Stomach (tissue), 9 donors: ENCODE results near the gene ZNF182. TPM values are rescaled to one million over a fixed set of nuclear protein-coding genes. Genes with fewer than 3 reads are reported as not detected.
"Not testable (repeated sequence)": the region's sequence is repeated elsewhere in the genome, so short reads cannot be mapped to it uniquely, and the experiment has no call there.

Source experiments
- DNase-seq, 2 donors: peaks; one replicate each; pipeline versions ENCODE4 v3.0.0 to v3.0.0-alpha.2; 2013 to 2019
- H3K27ac ChIP-seq, 5 donors: fragments of 200-600 bp in 4 of 5; sonication (generic) in 4 of 5; one replicate each; pipeline ENCODE4 v1.5.1; 2013 to 2019; ENCODE audit warnings: mild to moderate bottlenecking in 1 of 5, moderate library complexity in 1 of 5
- H3K27me3 ChIP-seq, 3 donors: fragments of 200-600 bp; sonication (generic); one replicate each; pipeline ENCODE4 v1.5.1; 2017 to 2019; ENCODE audit warnings: mixed run types in 1 of 3
- H3K36me3 ChIP-seq, 4 donors: fragments of 200-600 bp; sonication (generic); 1 replicate in 3 of 4; 2 replicates in 1 of 4; pipeline ENCODE4 v1.5.1; 2016 to 2019
- H3K4me1 ChIP-seq, 4 donors: fragments of 200-600 bp; sonication (generic); one replicate each; pipeline ENCODE4 v1.5.1; 2016 to 2019
- H3K4me3 ChIP-seq, 4 donors: fragments of 200-600 bp; sonication (generic) in 3 of 4; one replicate each; pipeline ENCODE4 v1.5.1; 2016 to 2019; ENCODE audit warnings: mild to moderate bottlenecking in 1 of 4
- H3K9me3 ChIP-seq, 4 donors: fragments of 200-600 bp; sonication (generic); one replicate each; pipeline ENCODE4 v1.5.1; 2016 to 2019
- CTCF ChIP-seq, 7 experiments: fragments of 450-650 bp in 4 of 7; fragments of 200-600 bp in 3 of 7; sonication (generic) in 3 of 7; IDR thresholded peaks; one replicate each; pipeline ENCODE4 v1.5.1; 2016 to 2019; ENCODE audit warnings: antibody characterized with exemption in 7 of 7, control low read depth in 2 of 7, mild to moderate bottlenecking in 1 of 7
- EP300 ChIP-seq: sonication (generic); formaldehyde crosslinking; IDR thresholded peaks from one replicate; pipeline ENCODE4 v1.6.1; 2017; ENCODE audit warnings: antibody characterized with exemption
- POLR2A ChIP-seq, 4 donors: fragments of 450-650 bp; IDR thresholded peaks; one replicate each; pipeline ENCODE4 v1.6.1; 2016; ENCODE audit warnings: antibody characterized with exemption in 4 of 4, control low read depth in 2 of 4, mild to moderate bottlenecking in 1 of 4, moderate library complexity in 1 of 4
- POLR2AphosphoS5 ChIP-seq, 3 donors: sonication (generic); formaldehyde crosslinking; IDR thresholded peaks; one replicate each; pipeline ENCODE4 v1.6.1; 2016; ENCODE audit warnings: antibody characterized with exemption in 3 of 3
- WGBS, 5 donors: extraction: QIAGEN DNeasy Blood & Tissue Kit in 3 of 5; methylation state at CpG; one replicate each; pipeline versions ENCODE4 v1.1.5 to v1.1.7; 2013 to 2018; 5-methylcytosine and 5-hydroxymethylcytosine counted together
- intact Hi-C: fragments of 100-400 bp; cut with DNase I; formaldehyde crosslinking; loops from one replicate; pipeline ENCODE4 v1.15.1; 2023; ENCODE audit warnings: low total_unique reads
- polyA plus RNA-seq, 3 donors: library from polyadenylated mRNA; stranded (reverse); fragments of 200-250 nt; gene quantifications; one replicate each; pipeline ENCODE4 v1.2.3, GENCODE V29; 2013
- total RNA-seq, 5 donors: library from RNA; depleted of rRNA; stranded (reverse); fragments of >200 nt; gene quantifications; one replicate each; pipeline versions ENCODE4 v1.1.0 to v1.2.3, GENCODE V29; 2014 to 2016
- donor health status: healthy with polysubstance abuse.
- donor health status: Bipolar disorder and iron deficiency.
- donor health status: healthy.

Gene ZNF182
- total and polyA plus RNA-seq, 8 donors, result 1.7 to 23.3 (median 4.3) TPM

GRCh38 chrX:47976254-47977151, 27.3 kb downstream of the ZNF182 start:
- H3K27me3 ChIP-seq, result no peaks in the 10 kb centered on the region
- intact Hi-C loops, result no loop called here
- H3K9me3 ChIP-seq, result peaks cover 0 to 98% (median 73%) of the 10 kb centered on the region in 4 donors
- DNase-seq, result no peak
- H3K4me3 ChIP-seq, result no peak overlapping the region
- no peak for TF ChIP-seq POLR2AphosphoS5 (IDR thresholded peaks at IDR 0.05)
- no peak for TF ChIP-seq POLR2A (IDR thresholded peaks at IDR 0.05)
- TF ChIP-seq EP300, result no peak
- no peak for TF ChIP-seq CTCF (IDR thresholded peaks at IDR 0.05)
- peaks cover 13 to 61% (median 51%) of the 10 kb centered on the region in 4 donors for H3K36me3 ChIP-seq
- H3K4me1 ChIP-seq, result no peaks in the 10 kb centered on the region
- 91 to 99% (median 97%) methylated on average over 6 of the region's 6 CpGs for WGBS, 5 donors
- H3K27ac ChIP-seq, result no peak overlapping the region

GRCh38 chrX:47973235-47973634, 30.6 kb downstream of the ZNF182 start:
- 84 to 100% (median 98%) methylated on average over 3 of the region's 3 CpGs for WGBS, 5 donors
- intact Hi-C loops, result no loop called here
- H3K27ac ChIP-seq, result no peak overlapping the region
- H3K9me3 ChIP-seq, result peaks cover 0 to 91% (median 66%) of the 10 kb centered on the region in 4 donors
- peaks cover 8 to 29% (median 18%) of the 10 kb centered on the region in 4 donors for H3K36me3 ChIP-seq
- no peaks in the 10 kb centered on the region for H3K27me3 ChIP-seq
- H3K4me3 ChIP-seq, result no peak overlapping the region
- DNase-seq, result no peak
- no peaks in the 10 kb centered on the region for H3K4me1 ChIP-seq
- TF ChIP-seq POLR2A (IDR thresholded peaks at IDR 0.05), result no peak
- TF ChIP-seq CTCF (IDR thresholded peaks at IDR 0.05), result no peak
- TF ChIP-seq EP300, result no peak
- TF ChIP-seq POLR2AphosphoS5 (IDR thresholded peaks at IDR 0.05), result no peak

- WGBS, 5 donors, result 79 to 94% (median 91%) methylated on average over 10 to 14 of the region's 14 CpGs
- H3K27ac ChIP-seq, DNase-seq, H3K4me1 ChIP-seq, H3K27me3 ChIP-seq, intact Hi-C loops, H3K36me3 ChIP-seq, H3K4me3 ChIP-seq: not testable (repeated sequence)
- H3K9me3 ChIP-seq, result peaks cover 0 to 77% (median 24%) of the 10 kb centered on the region in 4 donors
Observed at GRCh38 chrX:47965526-47965925, 38.3 kb downstream of the ZNF182 start.

- 59 to 87% (median 73%) methylated on average over 4 to 6 of the region's 6 CpGs for WGBS, 5 donors
- H3K4me1 ChIP-seq, H3K36me3 ChIP-seq, H3K27ac ChIP-seq, H3K4me3 ChIP-seq, DNase-seq, H3K27me3 ChIP-seq, intact Hi-C loops: not testable (repeated sequence)
- H3K9me3 ChIP-seq, result peaks cover 0 to 44% (median 9%) of the 10 kb centered on the region in 4 donors
Observed at GRCh38 chrX:47961830-47962229, 42.0 kb downstream of the ZNF182 start.

GRCh38 chrX:47960406-47960805, 43.4 kb downstream of the ZNF182 start:
- Histone ChIP-seq H3K36me3 (no peaks in the 10 kb centered on the region), H3K27me3 (no peaks in the 10 kb centered on the region), H3K4me1 (no peaks in the 10 kb centered on the region), H3K9me3 (peaks cover 0 to 32% (median 6%) of the 10 kb centered on the region in 4 donors), H3K27ac (no peak overlapping the region), H3K4me3 (no peak overlapping the region)
- WGBS, 5 donors, result 63 to 93% (median 74%) methylated on average over 2 of the region's 2 CpGs
- DNase-seq, result no peak
- intact Hi-C loops, result no loop called here
- TF ChIP-seq POLR2A (IDR thresholded peaks at IDR 0.05), result no peak
- no peak for TF ChIP-seq EP300
- no peak for TF ChIP-seq POLR2AphosphoS5 (IDR thresholded peaks at IDR 0.05)
- TF ChIP-seq CTCF (IDR thresholded peaks at IDR 0.05), result no peak
